Measurements from ENCODE around the gene UBXN7. TPM values are rescaled to one million over a fixed set of nuclear protein-coding genes. Genes with fewer than 3 reads are reported as not detected.

UBXN7 gene
- total and polyA plus RNA-seq, 9 of the 15 experiments (the other 6 are each of a cell fraction or from before 2014, with no cell fraction given): 3.5 to 44.6 (median 13.4) TPM

DNA sequence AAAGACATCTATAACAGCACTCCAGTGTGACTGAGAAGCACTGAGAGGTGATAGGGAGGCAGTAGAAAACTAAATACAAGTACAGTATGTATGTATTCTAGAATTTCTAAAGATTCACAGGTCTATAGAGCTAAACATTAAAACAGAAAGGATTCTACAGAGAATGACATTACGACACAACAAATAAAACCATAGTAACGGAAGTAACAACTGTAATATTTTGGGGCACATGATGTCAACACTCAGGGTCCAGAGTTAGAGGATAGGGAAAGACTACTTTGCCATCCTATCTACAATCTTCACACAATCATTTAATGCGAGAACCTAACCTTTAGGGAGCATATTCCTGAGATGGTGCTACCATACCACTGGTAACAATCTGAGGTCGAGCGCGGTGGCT is 13.6 kb downstream of the UBXN7 start:
- ATAC-seq: no peak
- ChIA-PET CTCF (ENCODE audit: low intra/inter-chr PET ratio) (no interaction called here), POLR2A (no interaction called here)
- no TSS peak for BruUV-seq (replicated peaks)
- Histone ChIP-seq H3K4me3 (no peak overlapping the region), H3K36me3 (ENCODE audit: control insufficient read depth, insufficient read depth, low read length) (peaks cover 2% of the 10 kb centered on the region), H3K27me3 (ENCODE audit: control insufficient read depth in 2 of 2, insufficient read depth in 2 of 2, low read length in 2 of 2) (no peaks in the 10 kb centered on the region), H2AFZ (ENCODE audit: low read depth, low read length) (no peak overlapping the region), H3K9ac (ENCODE audit: insufficient read depth in 1 of 2, low read depth in 2 of 2, low read length in 2 of 2) (no peak overlapping the region), H3K9me1 (ENCODE audit: control insufficient read depth, insufficient read depth, low read length) (no peaks in the 10 kb centered on the region), H4K20me1 (replicated peaks; ENCODE audit: control insufficient read depth, insufficient read depth, low read length) (peaks cover 14% of the 10 kb centered on the region), H3K4me1 (replicated peaks in 1 of 2; ENCODE audit: control insufficient read depth in 2 of 2, insufficient read depth in 2 of 2, low read length in 2 of 2) (peaks cover 11 to 13% of the 10 kb centered on the region in 2 experiments; a peak in 3 of 5 replicates), H3K27ac (ENCODE audit: extremely low read depth, low read depth, low read length) (no peak overlapping the region), H3K9me3 (replicated peaks; ENCODE audit: control insufficient read depth, insufficient read depth, low read depth, low read length) (no peaks in the 10 kb centered on the region; the same call in 1 of the 2 replicates), H3K79me2 (ENCODE audit: control insufficient read depth, insufficient read depth, low read length) (peaks cover 90% of the 10 kb centered on the region), H3K4me2 (ENCODE audit: insufficient read depth, low read length) (no peak overlapping the region)
- DNase-seq (ENCODE audit: extremely low read depth in 1 of 4, low spot score in 3 of 4): no peak
- FAIRE-seq: no peak
- intact Hi-C loops (cut with micrococcal nuclease): no loop called here
- in situ Hi-C loops (cut with MboI): no loop called here
- TF ChIP-seq, protein P1, sequence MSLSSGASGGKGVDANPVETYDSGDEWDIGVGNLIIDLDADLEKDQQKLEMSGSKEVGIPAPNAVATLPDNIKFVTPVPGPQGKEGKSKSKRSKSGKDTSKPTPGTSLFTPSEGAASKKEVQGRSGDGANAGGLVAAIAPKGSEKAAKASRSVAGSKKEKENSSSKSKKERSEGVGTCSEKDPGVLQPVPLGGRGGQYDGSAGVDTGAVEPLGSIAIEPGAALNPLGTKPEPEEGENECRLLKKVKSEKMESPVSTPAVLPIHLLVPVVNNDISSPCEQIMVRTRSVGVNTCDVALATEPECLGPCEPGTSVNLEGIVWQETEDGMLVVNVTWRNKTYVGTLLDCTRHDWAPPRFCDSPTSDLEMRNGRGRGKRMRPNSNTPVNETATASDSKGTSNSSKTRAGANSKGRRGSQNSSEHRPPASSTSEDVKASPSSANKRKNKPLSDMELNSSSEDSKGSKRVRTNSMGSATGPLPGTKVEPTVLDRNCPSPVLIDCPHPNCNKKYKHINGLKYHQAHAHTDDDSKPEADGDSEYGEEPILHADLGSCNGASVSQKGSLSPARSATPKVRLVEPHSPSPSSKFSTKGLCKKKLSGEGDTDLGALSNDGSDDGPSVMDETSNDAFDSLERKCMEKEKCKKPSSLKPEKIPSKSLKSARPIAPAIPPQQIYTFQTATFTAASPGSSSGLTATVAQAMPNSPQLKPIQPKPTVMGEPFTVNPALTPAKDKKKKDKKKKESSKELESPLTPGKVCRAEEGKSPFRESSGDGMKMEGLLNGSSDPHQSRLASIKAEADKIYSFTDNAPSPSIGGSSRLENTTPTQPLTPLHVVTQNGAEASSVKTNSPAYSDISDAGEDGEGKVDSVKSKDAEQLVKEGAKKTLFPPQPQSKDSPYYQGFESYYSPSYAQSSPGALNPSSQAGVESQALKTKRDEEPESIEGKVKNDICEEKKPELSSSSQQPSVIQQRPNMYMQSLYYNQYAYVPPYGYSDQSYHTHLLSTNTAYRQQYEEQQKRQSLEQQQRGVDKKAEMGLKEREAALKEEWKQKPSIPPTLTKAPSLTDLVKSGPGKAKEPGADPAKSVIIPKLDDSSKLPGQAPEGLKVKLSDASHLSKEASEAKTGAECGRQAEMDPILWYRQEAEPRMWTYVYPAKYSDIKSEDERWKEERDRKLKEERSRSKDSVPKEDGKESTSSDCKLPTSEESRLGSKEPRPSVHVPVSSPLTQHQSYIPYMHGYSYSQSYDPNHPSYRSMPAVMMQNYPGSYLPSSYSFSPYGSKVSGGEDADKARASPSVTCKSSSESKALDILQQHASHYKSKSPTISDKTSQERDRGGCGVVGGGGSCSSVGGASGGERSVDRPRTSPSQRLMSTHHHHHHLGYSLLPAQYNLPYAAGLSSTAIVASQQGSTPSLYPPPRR (CRISPR knock-in tag; IDR thresholded peaks at IDR 0.05; ENCODE audit: borderline replicate concordance): no peak
- TF ChIP-seq KAT2B (IDR thresholded peaks at IDR 0.05; ENCODE audit: low read depth, low read length): no peak
- TF ChIP-seq MECOM (CRISPR knock-in tag; IDR thresholded peaks at IDR 0.05): no peak
- TF ChIP-seq TGIF2 (CRISPR knock-in tag; IDR thresholded peaks at IDR 0.05): no peak
- no peak for TF ChIP-seq RBM39 (optimal IDR thresholded peaks at IDR 0.05; ENCODE audit: low read depth, low read length)
- 93% methylated on average over 6 of the region's 6 CpGs for WGBS (ENCODE audit: insufficient coverage, low coverage, missing lambda C conversion rate)

Measured in K562 (cell line).